Stomach smooth muscle (tissue), 2 donors: ENCODE data around the gene ADAM30.

Experiments
- H3K27ac ChIP-seq: one replicate; pipeline ENCODE4 v1.7.0; 2013; ENCODE audit warnings: mild to moderate bottlenecking, low read length, inconsistent platforms
- H3K27me3 ChIP-seq, 2 donors: one replicate each; pipeline ENCODE4 v1.7.0; 2013; ENCODE audit warnings: low read length in 2 of 2; ENCODE audit not compliant: insufficient read depth in 2 of 2, control insufficient read depth in 1 of 2
- H3K36me3 ChIP-seq, 2 donors: one replicate each; pipeline ENCODE4 v1.7.0; 2013; ENCODE audit warnings: low read length in 2 of 2; ENCODE audit not compliant: control insufficient read depth in 2 of 2, insufficient read depth in 2 of 2
- H3K4me1 ChIP-seq: one replicate; pipeline ENCODE4 v1.7.0; 2013; ENCODE audit warnings: low read length; ENCODE audit not compliant: control insufficient read depth, insufficient read depth
- H3K4me3 ChIP-seq, 2 donors: one replicate each; pipeline ENCODE4 v1.7.0; 2013; ENCODE audit warnings: low read length in 2 of 2
- H3K9ac ChIP-seq, 2 donors: one replicate each; pipeline ENCODE4 v1.7.0; 2013; ENCODE audit warnings: low read length in 2 of 2, mild to moderate bottlenecking in 1 of 2
- H3K9me3 ChIP-seq, 2 donors: one replicate each; pipeline ENCODE4 v1.7.0; 2013; ENCODE audit warnings: low read length in 2 of 2; ENCODE audit not compliant: control insufficient read depth in 2 of 2
- donor health status: healthy.
- donor health status: Pancreatic carcinoma.

ADAM30 gene

GRCh38 chr1:119893238-119893791, 3.0 kb downstream of the ADAM30 start:
- no peak overlapping the region for H3K9ac ChIP-seq
- no peak overlapping the region for H3K27ac ChIP-seq
- no peaks in the 10 kb centered on the region for H3K9me3 ChIP-seq
- no peak overlapping the region for H3K4me3 ChIP-seq
- H3K27me3 ChIP-seq = peaks cover 4 to 7% of the 10 kb centered on the region in 2 donors
- H3K4me1 ChIP-seq = no peaks in the 10 kb centered on the region
- H3K36me3 ChIP-seq = no peaks in the 10 kb centered on the region

- no peak overlapping the region for H3K27ac ChIP-seq
- H3K36me3 ChIP-seq = no peaks in the 10 kb centered on the region
- no peak overlapping the region for H3K9ac ChIP-seq
- peaks cover 3 to 4% of the 10 kb centered on the region in 2 donors for H3K27me3 ChIP-seq
- H3K9me3 ChIP-seq = peaks cover 0 to 7% of the 10 kb centered on the region in 2 donors
- H3K4me1 ChIP-seq = no peaks in the 10 kb centered on the region
- no peak overlapping the region for H3K4me3 ChIP-seq
Measured at GRCh38 chr1:119891386-119891785, 4.9 kb downstream of the ADAM30 start.

GRCh38 chr1:119888476-119888875, 7.8 kb downstream of the ADAM30 start:
- Histone ChIP-seq H3K27ac (no peak overlapping the region), H3K9ac (no peak overlapping the region), H3K4me1 (no peaks in the 10 kb centered on the region), H3K36me3 (no peaks in the 10 kb centered on the region), H3K9me3 (peaks cover 0 to 7% of the 10 kb centered on the region in 2 donors), H3K4me3 (no peak overlapping the region), H3K27me3 (peaks cover 0 to 3% of the 10 kb centered on the region in 2 donors)

GRCh38 chr1:119887427-119887826, 8.9 kb downstream of the ADAM30 start:
- H3K27ac ChIP-seq = no peak overlapping the region
- no peaks in the 10 kb centered on the region for H3K36me3 ChIP-seq
- H3K9ac ChIP-seq = no peak overlapping the region
- peaks cover 0 to 3% of the 10 kb centered on the region in 2 donors for H3K27me3 ChIP-seq
- H3K4me1 ChIP-seq = no peaks in the 10 kb centered on the region
- no peak overlapping the region for H3K4me3 ChIP-seq
- peaks cover 0 to 7% of the 10 kb centered on the region in 2 donors for H3K9me3 ChIP-seq

- no peak overlapping the region for H3K27ac ChIP-seq
- H3K4me3 ChIP-seq = no peak overlapping the region
- peaks cover 0 to 7% of the 10 kb centered on the region in 2 donors for H3K9me3 ChIP-seq
- H3K36me3 ChIP-seq = no peaks in the 10 kb centered on the region
- no peaks in the 10 kb centered on the region for H3K4me1 ChIP-seq
- H3K27me3 ChIP-seq = peaks cover 0 to 3% of the 10 kb centered on the region in 2 donors
- no peak overlapping the region for H3K9ac ChIP-seq
Measured at GRCh38 chr1:119885903-119886783, 10.2 kb downstream of the ADAM30 start.

- H3K27me3 ChIP-seq = peaks cover 0 to 3% of the 10 kb centered on the region in 2 donors
- peaks cover 0 to 7% of the 10 kb centered on the region in 2 donors for H3K9me3 ChIP-seq
- no peaks in the 10 kb centered on the region for H3K36me3 ChIP-seq
- H3K9ac ChIP-seq = no peak overlapping the region
- H3K4me3 ChIP-seq = no peak overlapping the region
- H3K27ac ChIP-seq = no peak overlapping the region
- no peaks in the 10 kb centered on the region for H3K4me1 ChIP-seq
Measured at GRCh38 chr1:119884711-119885110, 11.6 kb downstream of the ADAM30 start.

GRCh38 chr1:119883826-119884225, 12.5 kb downstream of the ADAM30 start:
- Histone ChIP-seq H3K27ac (no peak overlapping the region), H3K9ac (no peak overlapping the region), H3K4me3 (no peak overlapping the region), H3K9me3 (peaks cover 0 to 7% of the 10 kb centered on the region in 2 donors), H3K36me3 (no peaks in the 10 kb centered on the region), H3K27me3 (peaks cover 0 to 3% of the 10 kb centered on the region in 2 donors), H3K4me1 (no peaks in the 10 kb centered on the region)

GRCh38 chr1:119882132-119883049, 13.9 kb downstream of the ADAM30 start:
- Histone ChIP-seq H3K4me1 (no peaks in the 10 kb centered on the region), H3K4me3 (no peak overlapping the region), H3K27ac (no peak overlapping the region), H3K9me3 (no peaks in the 10 kb centered on the region), H3K9ac (no peak overlapping the region), H3K36me3 (no peaks in the 10 kb centered on the region), H3K27me3 (peaks cover 0 to 3% of the 10 kb centered on the region in 2 donors)

GRCh38 chr1:119879510-119880434, 16.5 kb downstream of the ADAM30 start:
- Histone ChIP-seq H3K4me1 (no peaks in the 10 kb centered on the region), H3K4me3 (no peak overlapping the region), H3K9me3 (no peaks in the 10 kb centered on the region), H3K27me3 (no peaks in the 10 kb centered on the region), H3K36me3 (no peaks in the 10 kb centered on the region), H3K9ac (no peak overlapping the region), H3K27ac (no peak overlapping the region)

GRCh38 chr1:119878171-119878570, 18.1 kb downstream of the ADAM30 start:
- Histone ChIP-seq H3K9ac (no peak overlapping the region), H3K36me3 (no peaks in the 10 kb centered on the region), H3K9me3 (no peaks in the 10 kb centered on the region)

More at GRCh38 chr1:119878171-119878570, 18.1 kb downstream of the ADAM30 start:
- Histone ChIP-seq H3K4me3 (no peak overlapping the region), H3K27ac (no peak overlapping the region), H3K4me1 (peaks cover 9% of the 10 kb centered on the region), H3K27me3 (no peaks in the 10 kb centered on the region)
